H1 (cell line): ENCODE results near the gene KCNQ1OT1. TPM values are rescaled to one million over a fixed set of nuclear protein-coding genes. Genes with fewer than 3 reads are reported as not detected.
A peak's percentile ranks its signal among the peaks of the same experiment; 100 is the strongest.

Source experiments
- CTCF ChIA-PET: fragments of 300-600 bp; sonication (Branson Sonifier 250); formaldehyde crosslinking; loops from one replicate; lab custom pipeline; 2021; ENCODE audit not compliant: partially characterized antibody; lab: Charles Lee
- POLR2A ChIA-PET: fragments of 300-600 bp; sonication (Branson Sonifier 250); formaldehyde crosslinking; loops from one replicate; lab custom pipeline; 2021; ENCODE audit warnings: inconsistent platforms; ENCODE audit not compliant: partially characterized antibody; lab: Charles Lee
- DNase-seq, 2 experiments: peaks; one replicate each; pipeline versions ENCODE4 v3.0.0 to v3.0.0-alpha.2; 2010 to 2022; ENCODE audit warnings: low spot score in 2 of 2, low read depth in 1 of 2, mixed read lengths in 1 of 2
- FAIRE-seq: peaks from 2 replicates; lab custom pipeline; 2011; peaks lifted over from hg19 to GRCh38; lab: Jason Lieb, UNC
- H2AFZ ChIP-seq: 2 replicates; pipeline ENCODE4 v1.8.1; 2012; ENCODE audit warnings: low read length, inconsistent platforms
- H2AK5ac ChIP-seq: 2 replicates; pipeline ENCODE4 v1.6.1; 2013; ENCODE audit warnings: low read depth, low read length
- H2BK120ac ChIP-seq: replicated peaks from 2 replicates; pipeline ENCODE3; 2013; ENCODE audit warnings: low read depth, low read length, inconsistent platforms
- H2BK12ac ChIP-seq: 2 replicates; pipeline ENCODE4 v1.6.1; 2013; ENCODE audit warnings: low read depth, low read length
- H2BK15ac ChIP-seq: 2 replicates; pipeline ENCODE4 v1.6.1; 2013; ENCODE audit warnings: low read length
- H2BK20ac ChIP-seq: 2 replicates; pipeline ENCODE4 v1.6.1; 2013; ENCODE audit warnings: low read length
- H2BK5ac ChIP-seq: 2 replicates; pipeline ENCODE4 v1.6.1; 2013; ENCODE audit warnings: low read depth, low read length
- H3K14ac ChIP-seq: 2 replicates; pipeline ENCODE4 v1.6.1; 2013; ENCODE audit warnings: inconsistent platforms; ENCODE audit not compliant: insufficient read length
- H3K18ac ChIP-seq: 2 replicates; pipeline ENCODE4 v1.6.1; 2013; ENCODE audit warnings: low read length; ENCODE audit errors: extremely low read depth
- H3K23ac ChIP-seq: 2 replicates; pipeline ENCODE4 v1.6.1; 2013; ENCODE audit warnings: inconsistent platforms; ENCODE audit not compliant: insufficient read length
- H3K23me2 ChIP-seq: 2 replicates; pipeline ENCODE4 v1.6.1; 2013; ENCODE audit warnings: low read depth, low read length
- H3K27ac ChIP-seq: 2 replicates; pipeline ENCODE4 v1.6.1; 2011; ENCODE audit warnings: low read depth, low read length, inconsistent platforms
- H3K27me3 ChIP-seq, 4 experiments: replicated peaks in 1 of 4; 1 replicate in 1 of 4; 2 replicates in 3 of 4; pipeline versions ENCODE4 v1.6.1 to v1.8.1; 2011 to 2013; ENCODE audit warnings: low read length in 3 of 4, mild to moderate bottlenecking in 3 of 4, inconsistent platforms in 2 of 4, mixed read lengths in 2 of 4, moderate library complexity in 1 of 4; ENCODE audit not compliant: control insufficient read depth in 3 of 4, insufficient read depth in 3 of 4; ENCODE audit errors: extremely low read depth in 1 of 4
- H3K36me3 ChIP-seq, 4 experiments: 2 replicates each; pipeline versions ENCODE4 v1.6.1 to v1.8.1; 2011 to 2013; ENCODE audit warnings: mild to moderate bottlenecking in 4 of 4, low read length in 3 of 4, moderate library complexity in 2 of 4, control low read depth in 1 of 4, inconsistent platforms in 1 of 4; ENCODE audit not compliant: insufficient read depth in 4 of 4, control insufficient read depth in 2 of 4
- H3K4ac ChIP-seq: replicated peaks from 2 replicates; pipeline ENCODE3; 2013; ENCODE audit warnings: low read length, low read depth, mixed read lengths, inconsistent platforms; ENCODE audit not compliant: insufficient read length
- H3K4me1 ChIP-seq, 4 experiments: replicated peaks in 1 of 4; 1 replicate in 1 of 4; 2 replicates in 3 of 4; pipeline versions ENCODE4 v1.6.1 to v1.8.1; 2011 to 2013; ENCODE audit warnings: low read length in 3 of 4, inconsistent platforms in 2 of 4, mixed read lengths in 1 of 4; ENCODE audit not compliant: insufficient read depth in 4 of 4, control insufficient read depth in 3 of 4
- H3K4me2 ChIP-seq, 2 experiments: 2 replicates each; pipeline versions ENCODE4 v1.6.1 to v1.8.1; 2011 to 2013; ENCODE audit warnings: low read depth in 2 of 2, low read length in 2 of 2, control low read depth in 1 of 2, inconsistent platforms in 1 of 2, mild to moderate bottlenecking in 1 of 2; ENCODE audit not compliant: insufficient read depth in 1 of 2
- H3K4me3 ChIP-seq, 4 experiments: fragments of 200-600, 300-600 bp in 1 of 4; sonication (generic), shearing (Covaris generic), sonication (Bioruptor Twin) in 1 of 4; 2 replicates each; pipeline versions ENCODE4 v1.5.1 to v1.8.1; 2011 to 2016; ENCODE audit warnings: low read length in 4 of 4, low read depth in 3 of 4, control low read depth in 2 of 4, inconsistent platforms in 2 of 4, mild to moderate bottlenecking in 2 of 4, mixed read lengths in 1 of 4, moderate library complexity in 1 of 4; ENCODE audit not compliant: insufficient read depth in 2 of 4; ENCODE audit errors: extremely low read depth in 1 of 4
- H3K56ac ChIP-seq: replicated peaks from 2 replicates; pipeline ENCODE3; 2013; ENCODE audit warnings: low read depth, mild to moderate bottlenecking, mixed read lengths, low read length, inconsistent platforms; ENCODE audit not compliant: insufficient read length
- H3K79me1 ChIP-seq: 2 replicates; pipeline ENCODE4 v1.6.1; 2013; ENCODE audit warnings: low read depth, low read length, control low read depth
- H3K79me2 ChIP-seq, 2 experiments: 2 replicates each; pipeline versions ENCODE4 v1.6.1 to v1.8.1; 2012 to 2013; ENCODE audit warnings: low read length in 2 of 2, mild to moderate bottlenecking in 2 of 2, inconsistent platforms in 1 of 2; ENCODE audit not compliant: insufficient read depth in 2 of 2, control insufficient read depth in 1 of 2
- H3K9ac ChIP-seq, 4 experiments: replicated peaks in 1 of 4; 1 replicate in 1 of 4; 2 replicates in 3 of 4; pipeline versions ENCODE4 v1.6.1 to v1.8.1; 2011 to 2013; ENCODE audit warnings: low read depth in 3 of 4, low read length in 3 of 4, control low read depth in 2 of 4, mild to moderate bottlenecking in 2 of 4, moderate library complexity in 2 of 4, inconsistent platforms in 1 of 4; ENCODE audit errors: extremely low read depth in 1 of 4
- H3K9me3 ChIP-seq, 2 experiments: 2 replicates each; pipeline versions ENCODE4 v1.6.1 to v1.8.1; 2012 to 2013; ENCODE audit warnings: mild to moderate bottlenecking in 2 of 2, moderate library complexity in 2 of 2, control low read depth in 1 of 2, inconsistent platforms in 1 of 2, low read depth in 1 of 2, low read length in 1 of 2, mixed read lengths in 1 of 2; ENCODE audit not compliant: insufficient read depth in 2 of 2
- H4K20me1 ChIP-seq, 2 experiments: replicated peaks in 1 of 2; 2 replicates each; pipeline versions ENCODE3 to v1.8.1; 2011 to 2013; ENCODE audit warnings: inconsistent platforms in 2 of 2, low read length in 2 of 2, mild to moderate bottlenecking in 1 of 2; ENCODE audit not compliant: insufficient read depth in 2 of 2, control insufficient read depth in 1 of 2
- H4K5ac ChIP-seq: 2 replicates; pipeline ENCODE4 v1.6.1; 2013; ENCODE audit warnings: low read length, low read depth, mixed read lengths, inconsistent platforms; ENCODE audit not compliant: insufficient read length
- H4K8ac ChIP-seq: 2 replicates; pipeline ENCODE4 v1.8.0; 2013; ENCODE audit warnings: mild to moderate bottlenecking, moderate library complexity, low read length, inconsistent platforms; ENCODE audit not compliant: insufficient read depth; ENCODE audit errors: extremely low read depth
- H4K91ac ChIP-seq: replicated peaks from 2 replicates; pipeline ENCODE3; 2013; ENCODE audit warnings: low read length, mixed read lengths, inconsistent platforms; ENCODE audit not compliant: insufficient read length
- GTF2F1 ChIP-seq: IDR thresholded peaks from 2 replicates; pipeline ENCODE4 v1.6.1; 2012; ENCODE audit warnings: low read depth, low read length, improper control_type of control experiment, borderline replicate concordance
- POLR2A ChIP-seq, 2 experiments: IDR thresholded peaks; 1 replicate in 1 of 2; 2 replicates in 1 of 2; pipeline ENCODE4 v1.6.1; 2011; ENCODE audit warnings: low read depth in 2 of 2, low read length in 2 of 2, mild to moderate bottlenecking in 2 of 2; ENCODE audit errors: control extremely low read depth in 1 of 2
- whole genome bisulfite sequencing, 2 experiments: shearing (Covaris generic) in 1 of 2; methylation state at CpG; one replicate each; pipeline versions ENCODE4 v1.1.6 to v1.1.7; 2013 to 2015; ENCODE audit warnings: low lambda C conversion rate in 2 of 2, mixed read lengths in 2 of 2, inconsistent platforms in 1 of 2, low coverage in 1 of 2, missing lambda C conversion rate in 1 of 2; ENCODE audit not compliant: insufficient replicate concordance in 2 of 2, insufficient coverage in 1 of 2, insufficient read length in 1 of 2; ENCODE audit errors: extremely low coverage in 1 of 2, missing lambda C conversion rate in 1 of 2; 5-methylcytosine and 5-hydroxymethylcytosine counted together
- polyA plus RNA-seq, 7 experiments: library from polyadenylated mRNA; depleted of rRNA in 3 of 7; stranded (reverse) in 5 of 7; unstranded in 2 of 7; fragments of >200 nt in 5 of 7; fragments of 200-250 nt in 2 of 7; gene quantifications; 1 replicate in 5 of 7; 2 replicates in 1 of 7; 4 replicates in 1 of 7; pipeline versions ENCODE4 v1.2.1 to v1.2.3, GENCODE V29; 2011 to 2013; ENCODE audit warnings: missing spikeins in 2 of 7, mixed read lengths in 2 of 7
- total RNA-seq: library from RNA; stranded (reverse); fragmentation: NEBNext Ultra II Directional; extraction: Animal tissue kit (Norgen Biotek cat#: 25700); gene quantifications from 2 replicates; pipeline ENCODE4 v1.2.1, GENCODE V29; 2021

KCNQ1OT1 gene
- total and polyA plus RNA-seq, 2 of the 8 experiments (the other 6 are each of a cell fraction or from before 2014, with no cell fraction given) = 0.21 to 1.2 TPM

- DNase-seq (no peak), FAIRE-seq (no peak)
- Histone ChIP-seq H3K27ac (no peak overlapping the region), H3K79me2 (no peaks in the 10 kb centered on the region), H2AFZ (no peak overlapping the region), H3K4ac (no peak overlapping the region), H3K56ac (no peak overlapping the region), H3K4me2 (no peak overlapping the region), H2BK12ac (no peak overlapping the region), H2BK5ac (no peak overlapping the region), H3K4me1 (no peaks in the 10 kb centered on the region), H4K8ac (no peak overlapping the region), H4K5ac (no peak overlapping the region), H2BK20ac (no peak overlapping the region), H3K27me3 (peaks cover 9 to 54% (median 43%) of the 10 kb centered on the region in 4 experiments), H3K9me3 (peaks cover 78 to 84% of the 10 kb centered on the region in 2 experiments), H2BK120ac (no peak overlapping the region), H3K23ac (no peak overlapping the region), H3K14ac (no peak overlapping the region), H4K20me1 (no peaks in the 10 kb centered on the region), H3K79me1 (no peaks in the 10 kb centered on the region), H3K4me3 (no peak overlapping the region), H2AK5ac (no peak overlapping the region), H3K9ac (no peak overlapping the region), H3K18ac (no peak overlapping the region), H3K36me3 (peaks cover 0 to 10% (median 0%) of the 10 kb centered on the region in 4 experiments; a peak in 1 of 8 replicates), H2BK15ac (no peak overlapping the region), H4K91ac (no peak overlapping the region), H3K23me2 (no peaks in the 10 kb centered on the region)
- 91% methylated on average over 4 of the region's 4 CpGs; no CpG with 5 or more reads in 1 of the 2 experiments for WGBS, 2 experiments
- TF ChIP-seq GTF2F1 = 0 out of 2 replicates have a peak, but pooled peaks have one; percentile 9
- no peak for TF ChIP-seq POLR2A (IDR thresholded peaks at IDR 0.05; ENCODE audit: control extremely low read depth in 1 of 2, low read depth in 2 of 2, low read length in 2 of 2)
- ChIA-PET CTCF (interaction anchor here (1.5 kb wide), 1 partner anchor 11 kb away, joined by 3 read pairs; no protein-coding TSS in a partner anchor), POLR2A (no interaction called here)
Observed at GRCh38 chr11:2651054-2651617, 48.7 kb downstream of the KCNQ1OT1 start.
